Measurements from ENCODE around the gene RBMY1E. TPM values are rescaled to one million over a fixed set of nuclear protein-coding genes. Genes with fewer than 3 reads are reported as not detected.

RBMY1E gene
- not detected in 2 replicates for total RNA-seq

DNA sequence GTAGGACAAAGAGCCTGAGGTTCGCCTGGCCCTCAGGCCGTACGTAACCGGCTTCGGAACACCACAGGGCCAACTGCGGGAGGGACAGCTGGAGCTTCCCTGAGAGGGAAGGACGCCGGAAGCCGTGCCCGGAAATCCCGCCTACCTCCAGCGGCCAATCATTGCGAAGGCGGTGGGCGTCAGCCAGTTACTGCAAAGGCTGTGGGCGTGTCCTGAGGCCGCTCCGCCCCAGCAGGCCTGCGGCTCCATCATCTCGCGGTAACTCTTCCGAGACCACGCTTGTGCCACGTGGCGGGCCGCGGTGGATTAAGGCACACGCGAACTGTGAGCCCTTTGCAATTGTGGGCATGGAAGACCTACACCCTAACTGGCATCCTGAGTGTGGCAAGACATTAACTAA lies at the start of gene RBMY1E:
Gene RBMY1E, minus strand, starts transcription at position 101 of the 400 bp plus-strand sequence. CDS start 1,978 bp downstream, outside the sequence.

DNA sequence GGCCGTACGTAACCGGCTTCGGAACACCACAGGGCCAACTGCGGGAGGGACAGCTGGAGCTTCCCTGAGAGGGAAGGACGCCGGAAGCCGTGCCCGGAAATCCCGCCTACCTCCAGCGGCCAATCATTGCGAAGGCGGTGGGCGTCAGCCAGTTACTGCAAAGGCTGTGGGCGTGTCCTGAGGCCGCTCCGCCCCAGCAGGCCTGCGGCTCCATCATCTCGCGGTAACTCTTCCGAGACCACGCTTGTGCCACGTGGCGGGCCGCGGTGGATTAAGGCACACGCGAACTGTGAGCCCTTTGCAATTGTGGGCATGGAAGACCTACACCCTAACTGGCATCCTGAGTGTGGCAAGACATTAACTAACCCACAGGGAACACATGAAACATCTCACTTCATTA lies 23.4 kb downstream of the RBMY1E start, which contains the start of gene RBMY1D:
Gene RBMY1D, minus strand, starts transcription at position 101 of the 400 bp plus-strand sequence. CDS start 2,013 bp downstream, outside the sequence.

Other genes with a start within 250 kb of the RBMY1E start
- not detected in 2 replicates for gene RBMY1D, start 23.5 kb downstream of the RBMY1E start, total RNA-seq